Measurements from ENCODE around the gene FSIP1.

- TF ChIP-seq POLR2AphosphoS5 (IDR thresholded peaks at IDR 0.05) (no peak), CTCF (IDR thresholded peaks at IDR 0.05) (no peak), POLR2A (IDR thresholded peaks at IDR 0.05; ENCODE audit: low read depth) (no peak), EP300 (IDR thresholded peaks at IDR 0.05) (no peak)
Measured at GRCh38 chr15:39695793-39696192, 86.8 kb downstream of the FSIP1 start.
